HG02642 (cell line): ENCODE data around the gene PHOSPHO1.
"Not testable (repeated sequence)": the region's sequence is repeated elsewhere in the genome, so short reads cannot be mapped to it uniquely, and the experiment has no call there.

Experiments
- ATAC-seq: cut with Tn5 transposase; IDR thresholded peaks from one replicate; pipeline ENCODE4 v1.9.1; 2021; ENCODE audit warnings: mild to moderate bottlenecking; ENCODE audit not compliant: unreplicated experiment, poor library complexity

Gene PHOSPHO1

GRCh38 chr17:49194297-49194607, 36.3 kb downstream of the PHOSPHO1 start:
- no peak for ATAC-seq

GRCh38 chr17:49193513-49194296, 36.9 kb downstream of the PHOSPHO1 start:
- no peak for ATAC-seq

GRCh38 chr17:49191917-49192741, 38.5 kb downstream of the PHOSPHO1 start:
- peak; percentile 62 for ATAC-seq

- peak; percentile 2 for ATAC-seq
These were observed 39.1 kb downstream of the PHOSPHO1 start for GRCh38 chr17:49191409-49191916.

GRCh38 chr17:49190932-49191331, 39.7 kb downstream of the PHOSPHO1 start:
- ATAC-seq, result no peak

GRCh38 chr17:49187301-49187700, 43.3 kb downstream of the PHOSPHO1 start:
- ATAC-seq, result no peak

GRCh38 chr17:49185381-49185780, 45.2 kb downstream of the PHOSPHO1 start:
- ATAC-seq, result not testable (repeated sequence)

GRCh38 chr17:49184522-49184921, 46.1 kb downstream of the PHOSPHO1 start:
- not testable (repeated sequence) for ATAC-seq

GRCh38 chr17:49183801-49184200, 46.8 kb downstream of the PHOSPHO1 start:
- ATAC-seq, result no peak

GRCh38 chr17:49183341-49183740, 47.2 kb downstream of the PHOSPHO1 start:
- no peak for ATAC-seq

GRCh38 chr17:49180998-49181635, 49.5 kb downstream of the PHOSPHO1 start:
- no peak for ATAC-seq

- no peak for ATAC-seq
These were observed 50.3 kb downstream of the PHOSPHO1 start for GRCh38 chr17:49180303-49180702.

- ATAC-seq, result not testable (repeated sequence)
These were observed 54.6 kb downstream of the PHOSPHO1 start for GRCh38 chr17:49175978-49176377.
